ENCODE data around the gene ADAMTS13.

The ADAMTS13 gene

DNA sequence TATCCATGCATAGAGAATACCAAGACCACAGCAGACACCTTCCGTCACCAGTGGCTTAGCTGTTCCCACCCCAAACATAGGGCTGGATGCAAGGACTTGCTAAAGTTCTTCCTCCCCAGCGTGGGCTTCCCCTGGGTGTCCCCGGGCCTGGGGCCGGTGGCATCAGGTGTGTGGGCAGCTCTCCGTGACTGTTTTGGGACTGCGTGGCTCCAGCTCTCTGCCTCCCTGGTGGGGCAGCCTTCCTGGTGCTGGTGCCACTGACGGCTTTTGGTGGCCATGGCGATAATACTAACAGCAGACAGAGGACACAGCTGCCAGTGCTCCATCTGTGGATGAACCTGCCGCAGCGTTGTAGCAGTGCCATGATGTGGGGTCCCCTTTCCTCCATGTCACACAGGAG is 42.5 kb downstream of the ADAMTS13 start:
- H3K4me1 Mint-ChIP-seq: peaks cover 24% of the 10 kb centered on the region
- no peak overlapping the region for H3K27ac Mint-ChIP-seq
- DNase-seq (ENCODE audit: low spot score in 2 of 2) (no peak), ATAC-seq (no peak)
- H3K4me3 Mint-ChIP-seq: no peak overlapping the region
- H3K9me3 Mint-ChIP-seq: no peaks in the 10 kb centered on the region
- H3K36me3 Mint-ChIP-seq: peaks cover 12% of the 10 kb centered on the region

DNA sequence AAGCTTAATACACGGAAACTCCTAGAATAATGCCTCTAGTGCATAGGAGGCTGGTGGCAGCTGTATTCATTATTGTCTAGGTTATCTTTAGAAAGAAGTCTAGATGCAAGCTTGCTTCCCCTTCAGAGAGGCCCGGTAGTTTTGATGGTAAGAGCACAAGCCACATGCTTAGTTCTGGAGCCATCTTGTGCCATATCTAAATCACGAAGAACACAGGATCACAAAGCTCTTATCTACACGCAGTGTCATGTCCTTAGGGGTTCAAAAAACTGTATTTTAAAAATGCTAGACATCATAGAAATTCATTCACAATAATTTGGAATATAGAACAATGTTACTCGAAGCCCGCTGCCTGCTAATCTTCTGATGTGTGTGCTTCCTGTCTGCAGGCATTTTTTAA is 43.8 kb downstream of the ADAMTS13 start:
- no peak for ATAC-seq
- Mint-ChIP-seq H3K36me3 (no peaks in the 10 kb centered on the region), H3K27ac (no peak overlapping the region), H3K4me3 (no peak overlapping the region), H3K4me1 (peaks cover 14% of the 10 kb centered on the region), H3K9me3 (no peaks in the 10 kb centered on the region)
- no peak for DNase-seq (ENCODE audit: low spot score in 2 of 2)

DNA sequence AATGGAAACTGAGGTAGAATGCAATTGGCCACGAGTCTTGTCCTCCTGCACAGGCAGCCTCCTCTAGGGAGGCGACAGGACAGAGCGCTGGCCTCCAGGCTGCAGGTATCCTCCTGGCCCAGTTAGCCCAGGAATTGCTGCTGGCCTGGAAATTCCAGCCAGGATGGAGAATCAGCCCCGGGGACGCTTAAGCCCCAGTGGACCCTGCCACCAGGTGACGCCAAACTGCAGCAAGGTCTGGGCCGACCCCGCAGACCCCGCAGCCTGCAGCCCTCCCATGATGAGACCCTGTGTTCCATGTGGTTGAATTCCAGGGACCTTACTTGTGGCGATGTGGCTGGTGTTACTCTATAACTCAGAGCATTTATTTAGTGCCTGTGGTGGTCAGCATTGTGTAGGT is 44.9 kb downstream of the ADAMTS13 start:
- H3K4me1 Mint-ChIP-seq: peaks cover 8% of the 10 kb centered on the region
- H3K9me3 Mint-ChIP-seq: no peaks in the 10 kb centered on the region
- no peaks in the 10 kb centered on the region for H3K36me3 Mint-ChIP-seq
- ATAC-seq: no peak
- DNase-seq (ENCODE audit: low spot score in 2 of 2): no peak
- H3K27ac Mint-ChIP-seq: no peak overlapping the region
- H3K4me3 Mint-ChIP-seq: no peak overlapping the region

DNA sequence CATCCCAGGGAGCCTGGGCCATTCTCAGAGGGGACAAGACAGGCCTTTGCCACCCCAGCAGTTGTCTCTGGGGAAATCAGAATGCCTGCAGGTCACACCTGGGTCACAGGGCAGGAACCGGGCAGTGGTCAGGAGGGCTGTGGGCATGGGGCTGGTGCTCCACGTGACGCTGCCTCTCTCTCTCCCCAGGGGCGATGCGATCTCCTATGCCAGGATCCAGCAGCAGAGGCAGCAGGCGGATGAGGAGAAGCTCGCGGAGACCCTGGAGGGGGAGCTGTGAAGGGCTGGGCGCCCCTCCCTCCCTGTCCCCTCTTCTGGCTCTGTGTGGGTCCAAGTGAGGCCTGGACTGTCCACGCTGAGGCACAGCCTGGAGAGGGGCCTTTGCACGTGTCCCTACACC is 46.2 kb downstream of the ADAMTS13 start:
- ATAC-seq (no peak), DNase-seq (ENCODE audit: low spot score in 2 of 2) (no peak)
- no peak overlapping the region for H3K4me3 Mint-ChIP-seq
- no peaks in the 10 kb centered on the region for H3K36me3 Mint-ChIP-seq
- no peak overlapping the region for H3K27ac Mint-ChIP-seq
- H3K9me3 Mint-ChIP-seq: no peaks in the 10 kb centered on the region
- H3K4me1 Mint-ChIP-seq: peaks cover 8% of the 10 kb centered on the region

DNA sequence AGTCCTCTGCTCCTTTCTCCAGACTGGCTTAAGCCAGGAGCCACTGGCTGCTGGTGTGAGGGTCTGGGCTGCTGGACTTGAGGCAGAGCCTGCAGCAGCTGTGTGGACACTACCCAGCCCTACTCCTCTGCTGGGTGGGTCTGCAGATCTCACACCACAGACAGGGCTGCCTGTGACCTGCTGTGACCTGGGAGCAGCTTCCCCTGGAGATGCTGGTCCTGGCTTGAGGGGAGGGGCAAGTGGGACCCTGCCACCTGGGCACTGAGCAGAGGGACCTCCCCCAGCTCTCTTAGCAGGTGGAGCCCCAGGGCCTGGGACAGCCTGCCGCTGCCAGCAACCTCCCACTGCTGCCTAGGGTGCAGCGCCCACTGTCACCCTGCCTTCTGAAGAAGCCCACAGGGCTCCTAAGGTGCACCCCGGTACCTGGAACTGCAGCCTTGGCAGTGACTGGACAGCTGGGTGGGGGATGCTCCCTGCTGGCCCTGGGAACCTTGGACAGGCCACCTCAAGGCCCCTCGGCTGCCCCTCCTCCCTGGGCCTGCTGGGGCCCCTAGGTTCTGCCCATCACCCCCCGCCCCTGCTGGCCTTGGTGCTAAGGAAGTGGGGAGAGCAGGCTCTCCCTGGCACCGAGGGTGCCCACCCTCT is 46.7 kb downstream of the ADAMTS13 start:
- ATAC-seq: no peak
- no peak for DNase-seq (ENCODE audit: low spot score in 2 of 2)
- Mint-ChIP-seq H3K4me1 (peaks cover 4% of the 10 kb centered on the region), H3K9me3 (no peaks in the 10 kb centered on the region), H3K27ac (no peak overlapping the region), H3K36me3 (no peaks in the 10 kb centered on the region), H3K4me3 (no peak overlapping the region)

DNA sequence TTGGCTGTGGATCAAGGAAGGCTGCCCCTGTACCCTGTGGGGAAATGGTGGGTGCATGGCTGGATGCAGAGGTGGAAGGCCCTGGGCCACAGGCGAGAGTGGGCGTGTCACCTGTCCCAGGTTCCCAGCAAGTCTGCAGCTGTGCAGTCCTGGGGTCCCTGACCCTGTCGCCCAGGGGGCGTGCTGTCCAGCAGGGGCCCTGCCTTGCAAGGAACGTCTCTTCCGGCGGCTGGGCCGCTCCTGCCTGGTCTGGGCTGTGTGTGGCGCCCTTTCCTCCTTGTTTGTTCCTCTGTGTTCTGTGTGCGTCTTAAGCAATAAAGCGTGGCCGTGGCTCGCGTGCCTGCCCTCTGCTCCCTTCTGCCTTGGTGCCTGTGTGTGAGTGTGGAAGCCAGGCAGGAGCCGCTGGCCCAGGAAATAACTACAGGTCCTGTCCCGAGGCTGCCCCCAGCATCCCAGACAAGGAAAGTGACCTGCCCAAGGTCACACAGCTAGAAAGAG is 48.3 kb downstream of the ADAMTS13 start:
- H3K4me3 Mint-ChIP-seq: no peak overlapping the region
- no peak for DNase-seq (ENCODE audit: low spot score in 2 of 2)
- H3K9me3 Mint-ChIP-seq: no peaks in the 10 kb centered on the region
- ATAC-seq: no peak
- no peaks in the 10 kb centered on the region for H3K36me3 Mint-ChIP-seq
- no peaks in the 10 kb centered on the region for H3K4me1 Mint-ChIP-seq
- H3K27ac Mint-ChIP-seq: no peak overlapping the region

DNA sequence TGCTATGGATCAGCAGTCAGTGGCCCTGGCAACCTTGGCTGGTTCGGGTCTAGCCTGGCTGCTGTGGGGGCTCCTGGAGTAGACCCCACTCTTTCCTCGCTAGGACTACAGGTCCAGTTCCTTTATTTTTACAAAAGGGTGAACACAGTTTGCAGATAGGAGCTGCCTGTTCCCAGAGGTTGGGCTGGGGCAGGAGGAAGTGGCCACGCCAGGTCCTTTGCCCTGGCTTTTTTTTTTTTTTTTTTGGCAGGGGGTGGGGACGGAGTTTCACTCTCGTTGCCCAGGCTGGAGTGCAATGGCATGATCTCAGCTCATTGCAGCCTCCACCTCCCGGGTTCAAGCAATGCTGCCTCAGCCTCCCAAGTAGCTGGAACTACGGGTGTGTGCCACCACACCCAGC is 48.8 kb downstream of the ADAMTS13 start:
- Mint-ChIP-seq H3K9me3 (no peaks in the 10 kb centered on the region), H3K27ac (no peak overlapping the region), H3K4me1 (no peaks in the 10 kb centered on the region), H3K4me3 (no peak overlapping the region), H3K36me3 (peaks cover 3% of the 10 kb centered on the region)
- ATAC-seq: no peak
- DNase-seq (ENCODE audit: low spot score in 2 of 2): no peak

DNA sequence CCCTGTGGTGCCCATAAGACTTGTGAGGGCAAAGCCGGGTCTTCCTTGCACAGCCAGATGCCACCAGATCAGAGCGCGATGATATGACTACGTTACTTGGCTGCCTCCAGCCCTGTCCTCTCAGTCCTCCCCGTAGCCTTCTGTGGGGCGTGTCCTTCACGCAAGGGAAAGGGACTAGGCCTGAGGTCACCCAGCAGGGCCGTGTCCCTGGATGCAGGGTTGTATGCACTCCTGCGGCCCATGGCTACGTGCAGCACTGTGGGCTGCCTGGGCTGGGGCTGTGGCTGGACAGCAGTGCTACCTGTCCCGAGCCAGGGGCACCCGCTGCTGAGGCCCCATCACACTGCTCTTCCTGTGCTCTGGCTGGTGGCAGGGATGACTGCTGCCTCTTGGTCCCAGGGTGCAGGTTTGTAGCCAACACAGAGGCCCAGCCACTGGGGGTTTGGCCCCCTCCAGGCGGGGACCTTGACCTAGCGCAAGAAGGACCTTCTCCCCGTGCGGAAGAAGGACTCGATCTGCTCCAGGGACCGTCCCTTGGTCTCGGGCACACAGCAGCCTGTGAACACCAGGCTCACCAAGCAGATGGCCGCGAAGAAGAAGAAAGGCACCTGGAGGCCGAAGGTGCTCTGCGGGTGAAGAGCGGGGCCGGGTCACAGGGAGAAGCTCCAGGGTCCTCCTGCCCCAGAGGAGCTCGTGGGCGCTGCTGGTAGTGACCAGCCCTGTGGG is 49.5 kb downstream of the ADAMTS13 start:
- Mint-ChIP-seq H3K4me1 (no peaks in the 10 kb centered on the region), H3K27ac (peak overlapping the region; percentile 32), H3K9me3 (no peaks in the 10 kb centered on the region), H3K4me3 (no peak overlapping the region), H3K36me3 (peaks cover 7% of the 10 kb centered on the region)
- DNase-seq (ENCODE audit: low spot score in 2 of 2) (no peak), ATAC-seq (no peak)

DNA sequence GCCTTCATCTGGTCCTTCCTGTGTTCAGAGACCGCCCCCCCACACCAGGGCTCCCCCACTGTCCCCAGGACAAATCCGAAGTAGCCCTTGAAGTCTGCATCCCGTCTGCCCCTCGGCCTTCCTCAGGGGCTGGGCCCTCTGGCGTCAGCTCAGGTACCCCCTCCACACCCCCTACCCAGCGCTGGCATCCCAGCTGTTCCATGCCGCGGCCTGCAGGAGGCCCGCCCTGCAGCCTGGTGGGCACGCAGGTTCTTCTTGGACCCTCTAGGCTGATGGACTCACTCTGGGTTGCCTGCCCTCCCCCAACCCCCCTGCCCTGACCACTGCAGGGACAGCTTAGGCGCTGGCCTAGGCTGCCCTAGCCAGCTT is 50.1 kb downstream of the ADAMTS13 start:
- H3K27ac Mint-ChIP-seq: peak overlapping the region; percentile 32

DNA sequence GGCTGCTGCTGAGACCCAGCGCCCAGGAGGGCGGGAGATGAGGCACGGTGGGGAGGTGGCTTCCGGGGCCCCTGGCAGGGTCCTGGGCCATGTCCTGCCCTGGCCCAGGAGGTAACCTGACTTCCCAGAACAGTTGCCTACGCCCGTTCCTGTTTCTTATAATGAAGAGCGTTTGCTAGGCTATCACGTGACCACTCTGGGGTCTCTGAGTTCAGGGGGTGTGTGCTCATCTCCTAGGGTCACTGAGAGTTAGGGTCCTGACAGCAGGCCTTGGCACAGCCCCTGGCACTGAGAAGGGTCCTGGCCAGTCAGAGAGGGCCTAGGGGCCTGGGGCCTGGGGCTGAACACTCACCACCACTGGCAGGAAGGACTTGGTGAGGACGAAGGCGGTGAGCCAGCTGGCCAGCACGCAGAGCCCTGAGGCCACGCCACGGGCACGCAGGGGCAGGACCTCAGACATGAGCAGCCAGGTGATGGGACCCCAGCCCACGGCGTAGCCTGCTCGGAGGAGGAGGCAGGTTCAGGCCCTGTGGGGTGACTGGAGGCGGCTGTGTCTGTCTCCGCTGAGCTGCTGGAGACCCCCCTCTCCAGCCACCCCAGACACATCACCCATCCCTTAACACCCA is 50.7 kb downstream of the ADAMTS13 start:
- Mint-ChIP-seq H3K9me3 (no peaks in the 10 kb centered on the region), H3K27ac (no peak overlapping the region), H3K36me3 (peaks cover 7% of the 10 kb centered on the region), H3K4me3 (no peak overlapping the region), H3K4me1 (peaks cover 2% of the 10 kb centered on the region)
- ATAC-seq (no peak), DNase-seq (ENCODE audit: low spot score in 2 of 2) (no peak)

More for the DNA sequence above, 50.1 kb downstream of the ADAMTS13 start:
- Mint-ChIP-seq H3K9me3 (no peaks in the 10 kb centered on the region), H3K4me1 (no peaks in the 10 kb centered on the region), H3K4me3 (no peak overlapping the region), H3K36me3 (peaks cover 7% of the 10 kb centered on the region)
- ATAC-seq (no peak), DNase-seq (ENCODE audit: low spot score in 2 of 2) (no peak)

DNA sequence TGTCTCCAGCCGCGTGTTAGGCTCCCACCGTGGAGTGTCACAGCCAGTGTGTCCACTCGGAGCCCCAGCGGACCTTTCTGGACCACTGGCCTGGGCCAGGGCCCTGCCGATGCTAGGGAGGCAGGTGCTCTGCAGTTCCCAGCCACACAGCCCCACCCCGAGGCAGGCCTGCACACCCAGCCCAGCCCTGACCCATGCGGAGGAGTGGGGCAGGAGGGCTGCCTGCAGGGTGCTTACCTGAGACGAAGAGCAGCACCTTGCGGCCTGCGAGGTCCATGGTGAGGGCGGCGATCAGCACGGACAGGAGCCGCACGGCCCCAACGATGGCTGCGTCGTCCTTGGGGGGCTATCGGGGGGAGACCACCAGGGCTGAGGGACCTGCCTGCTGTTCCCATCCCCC is 51.6 kb downstream of the ADAMTS13 start:
- H3K4me1 Mint-ChIP-seq: peaks cover 5% of the 10 kb centered on the region
- no peak overlapping the region for H3K27ac Mint-ChIP-seq
- H3K36me3 Mint-ChIP-seq: peaks cover 7% of the 10 kb centered on the region
- no peak for ATAC-seq
- no peaks in the 10 kb centered on the region for H3K9me3 Mint-ChIP-seq
- DNase-seq (ENCODE audit: low spot score in 2 of 2): no peak
- H3K4me3 Mint-ChIP-seq: no peak overlapping the region

DNA sequence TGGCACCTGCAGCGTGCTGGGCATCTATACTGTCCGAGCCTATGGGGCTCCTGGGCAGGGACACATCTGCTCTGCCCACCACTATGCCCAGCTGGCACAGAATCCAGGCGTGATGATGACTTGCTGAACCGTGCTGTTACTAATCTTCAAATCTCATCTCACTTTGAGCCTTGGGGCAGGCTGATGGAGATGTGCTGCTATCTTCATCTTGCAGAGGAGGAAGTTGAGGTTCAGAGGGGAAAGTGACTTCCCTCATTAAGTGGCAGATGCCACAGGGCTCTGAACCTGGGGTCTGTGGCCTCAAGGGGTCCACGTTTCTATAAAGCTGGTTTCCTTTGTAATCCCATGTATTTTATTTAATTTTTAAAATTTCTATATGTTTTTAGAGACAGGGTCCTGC is 52.0 kb downstream of the ADAMTS13 start:
- Mint-ChIP-seq H3K4me3 (no peak overlapping the region), H3K4me1 (peaks cover 5% of the 10 kb centered on the region), H3K36me3 (peaks cover 7% of the 10 kb centered on the region), H3K9me3 (no peaks in the 10 kb centered on the region), H3K27ac (no peak overlapping the region)
- DNase-seq (ENCODE audit: low spot score in 2 of 2) (no peak), ATAC-seq (no peak)

DNA sequence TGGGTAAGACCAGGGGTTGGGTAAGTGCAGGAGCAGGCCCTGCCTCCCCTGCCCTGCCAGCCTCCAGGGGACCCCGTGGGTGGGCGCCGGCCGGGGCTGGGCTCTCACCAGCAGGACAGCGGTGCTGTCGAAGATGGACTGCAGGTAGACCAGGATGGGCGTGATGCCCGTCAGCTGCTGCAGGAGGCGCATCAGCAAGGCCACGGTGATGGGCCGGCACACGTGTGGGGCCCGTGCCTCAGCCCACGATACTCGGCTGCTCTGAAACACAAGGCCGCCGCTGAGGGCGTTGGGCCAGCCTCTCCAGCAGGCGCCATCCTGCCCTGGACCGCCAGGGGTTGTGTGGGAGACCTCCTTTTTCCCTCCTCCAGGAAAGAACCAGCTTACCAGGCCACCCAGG is 52.7 kb downstream of the ADAMTS13 start:
- H3K36me3 Mint-ChIP-seq: peaks cover 7% of the 10 kb centered on the region
- peaks cover 5% of the 10 kb centered on the region for H3K4me1 Mint-ChIP-seq

DNA sequence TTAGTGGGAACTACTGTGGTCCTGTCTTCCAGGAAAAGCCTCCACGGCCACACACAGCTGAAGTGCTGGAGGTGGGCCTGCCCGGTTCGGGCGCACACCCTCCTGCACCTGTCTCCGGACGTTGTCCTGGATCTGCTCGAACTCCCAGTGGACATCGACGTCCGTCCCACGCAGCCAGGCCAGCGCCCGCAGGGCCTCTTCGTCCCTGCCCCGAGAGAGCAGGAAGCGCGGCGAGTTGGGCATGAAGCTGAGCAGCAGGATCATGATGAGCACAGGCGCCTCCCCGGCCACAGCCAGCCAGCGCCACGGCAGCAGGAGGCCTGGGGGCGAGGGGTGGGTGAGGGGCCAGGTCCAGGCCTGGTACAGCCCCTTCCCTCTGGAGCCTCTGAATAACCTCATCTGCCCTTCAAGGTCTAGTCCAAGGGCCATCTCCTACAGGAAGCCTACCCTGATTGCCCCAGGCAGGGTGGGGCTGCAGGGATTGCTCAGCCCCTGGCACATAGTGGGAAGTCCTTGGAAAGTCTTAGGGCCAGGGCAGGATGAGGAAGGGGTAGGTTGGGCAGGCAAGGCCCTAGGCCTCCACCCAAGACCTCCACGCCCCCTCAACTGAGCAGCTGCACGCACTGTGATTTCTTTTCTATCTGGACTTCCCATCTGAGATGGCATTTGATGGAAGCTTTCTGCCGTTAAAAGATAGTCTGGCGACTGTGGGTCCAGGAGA is 53.3 kb downstream of the ADAMTS13 start:
- no peak overlapping the region for H3K27ac Mint-ChIP-seq
- no peak for ATAC-seq
- no peak for DNase-seq (ENCODE audit: low spot score in 2 of 2)
- peaks cover 7% of the 10 kb centered on the region for H3K36me3 Mint-ChIP-seq
- H3K4me3 Mint-ChIP-seq: no peak overlapping the region
- H3K9me3 Mint-ChIP-seq: no peaks in the 10 kb centered on the region
- peaks cover 5% of the 10 kb centered on the region for H3K4me1 Mint-ChIP-seq

More for the DNA sequence above, 52.7 kb downstream of the ADAMTS13 start:
- H3K27ac Mint-ChIP-seq: no peak overlapping the region
- no peak for DNase-seq (ENCODE audit: low spot score in 2 of 2)
- no peaks in the 10 kb centered on the region for H3K9me3 Mint-ChIP-seq
- H3K4me3 Mint-ChIP-seq: no peak overlapping the region
- no peak for ATAC-seq
